HL-60/S4 treated with retinoic acid at 250 ng/mL for 4 days and 3 days (cell line): Measurements from ENCODE around the gene SERPINA6.
"Not testable (repeated sequence)": the region's sequence is repeated elsewhere in the genome, so short reads cannot be mapped to it uniquely, and the experiment has no call there.

Experiments
- in situ Hi-C: fragments of 300-500 bp; cut with MboI; formaldehyde crosslinking; loops from 2 replicates; pipeline ENCODE4 v1.7.0; 2022; ENCODE audit warnings: low sequenced_read_pairs

SERPINA6 gene

GRCh38 chr14:94354638-94355185 lies 31.6 kb upstream of the SERPINA6 start:
- in situ Hi-C loops: no loop called here

GRCh38 chr14:94354190-94354589 lies 31.1 kb upstream of the SERPINA6 start:
- in situ Hi-C loops: not testable (repeated sequence)

- in situ Hi-C loops: no loop called here
These were observed 26.1 kb upstream of the SERPINA6 start for GRCh38 chr14:94349276-94349675.

DNA sequence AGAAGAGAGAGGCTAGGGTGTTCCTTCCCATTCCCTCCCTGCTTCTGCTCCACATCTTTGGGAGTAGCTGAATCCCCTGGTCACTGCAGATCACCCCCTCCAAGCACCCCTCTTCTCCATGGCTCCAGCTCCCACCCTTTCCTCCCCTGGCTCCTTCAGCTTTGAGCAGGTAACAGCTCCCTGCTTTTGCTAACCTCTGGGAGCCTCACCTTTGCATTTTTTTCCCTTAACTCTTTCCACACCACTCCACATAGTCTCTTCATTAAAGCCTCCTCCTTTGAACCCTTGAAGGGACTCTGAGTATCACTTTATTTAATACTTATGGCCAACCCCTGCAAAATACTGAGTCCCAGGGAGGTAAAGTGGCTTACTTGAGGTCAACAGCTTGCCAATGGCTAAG lies 25.7 kb upstream of the SERPINA6 start:
- in situ Hi-C loops: no loop called here

GRCh38 chr14:94346841-94347240 lies 23.7 kb upstream of the SERPINA6 start:
- in situ Hi-C loops: no loop called here

GRCh38 chr14:94346065-94346786 lies 23.1 kb upstream of the SERPINA6 start:
- in situ Hi-C loops: not testable (repeated sequence)

GRCh38 chr14:94345344-94346064 lies 22.4 kb upstream of the SERPINA6 start:
- in situ Hi-C loops: no loop called here

DNA sequence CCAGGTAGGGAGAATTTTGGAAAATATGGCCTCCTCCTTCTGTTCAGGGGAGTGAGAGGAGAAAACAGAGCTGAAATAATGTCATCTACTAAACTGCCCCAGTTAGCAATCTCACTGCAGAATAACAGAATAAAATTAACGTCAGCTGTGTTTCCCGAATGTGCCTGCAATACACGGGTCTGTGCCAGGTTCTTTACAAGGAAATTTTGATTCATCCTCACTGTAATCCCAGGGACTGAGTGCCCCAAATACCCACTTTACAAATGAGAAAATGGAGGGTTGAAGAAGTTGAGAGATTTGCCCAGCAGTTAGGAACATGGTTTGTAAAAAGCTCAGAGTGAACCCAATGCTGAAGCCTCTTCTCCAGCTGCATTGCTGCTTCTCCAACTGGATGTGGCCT lies 21.3 kb upstream of the SERPINA6 start:
- in situ Hi-C loops: no loop called here

DNA sequence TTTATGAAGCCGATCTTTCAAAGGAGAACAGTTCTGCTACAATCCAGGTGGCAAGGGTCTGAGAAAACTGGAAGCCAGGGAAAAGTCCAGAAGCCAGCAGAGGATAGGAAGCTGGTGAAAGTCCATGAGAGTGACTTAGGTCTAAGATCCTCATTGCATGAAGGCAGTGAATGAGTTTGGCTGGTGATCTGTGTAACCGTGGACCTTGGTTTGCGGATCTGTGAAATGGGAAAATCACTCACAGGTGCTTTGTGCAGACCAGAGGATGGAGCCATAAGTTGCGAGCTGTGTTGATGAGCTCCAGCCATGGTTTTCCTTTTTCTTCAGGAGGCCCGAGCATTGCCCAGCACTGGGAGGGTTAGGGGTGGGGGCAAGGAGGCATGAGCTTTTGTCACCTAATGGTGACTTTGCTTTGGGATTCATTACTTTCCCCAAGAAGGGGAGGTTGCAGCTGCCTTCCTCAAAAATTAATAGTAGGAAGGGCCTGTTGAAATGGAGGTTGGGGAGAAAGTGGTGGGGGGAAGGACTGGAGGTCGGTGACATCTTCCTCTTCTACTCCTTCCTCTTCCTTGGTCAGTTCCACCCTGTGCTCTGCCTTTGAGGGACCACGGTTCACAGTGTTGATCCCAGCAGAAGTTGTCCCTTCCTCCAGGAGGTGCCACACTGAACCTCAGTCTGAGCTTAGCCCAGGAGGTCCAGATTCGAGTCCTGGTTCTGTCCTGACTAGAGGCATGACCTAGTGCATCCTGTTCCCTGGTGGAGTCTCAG lies 20.3 kb upstream of the SERPINA6 start:
- in situ Hi-C loops: no loop called here

- in situ Hi-C loops: no loop called here
These were observed 19.3 kb upstream of the SERPINA6 start for GRCh38 chr14:94342334-94342934.

GRCh38 chr14:94341656-94342333 lies 18.7 kb upstream of the SERPINA6 start:
- in situ Hi-C loops: no loop called here

- in situ Hi-C loops: no loop called here
These were observed 17.4 kb upstream of the SERPINA6 start for GRCh38 chr14:94340533-94340932.

DNA sequence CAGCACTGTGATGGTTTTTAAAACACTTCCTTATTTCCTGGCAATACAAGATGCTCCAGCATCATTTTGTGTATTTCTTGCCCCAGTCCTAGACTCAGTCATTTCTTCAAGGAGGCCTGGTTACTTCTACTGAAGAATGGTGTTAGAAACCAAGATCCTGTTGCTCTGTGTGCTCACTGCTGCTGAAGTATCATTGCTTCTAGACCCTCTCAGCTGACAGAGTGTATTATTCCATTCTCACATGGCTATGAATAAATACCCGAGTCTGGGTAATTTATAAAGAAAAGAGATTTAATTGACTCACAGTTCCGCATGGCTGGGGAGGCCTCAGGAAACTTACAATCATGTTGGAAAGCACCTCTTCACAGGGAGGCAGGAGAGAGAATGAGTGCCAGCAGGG lies 14.9 kb upstream of the SERPINA6 start:
- in situ Hi-C loops: no loop called here

GRCh38 chr14:94337274-94337673 lies 14.1 kb upstream of the SERPINA6 start:
- in situ Hi-C loops: no loop called here

DNA sequence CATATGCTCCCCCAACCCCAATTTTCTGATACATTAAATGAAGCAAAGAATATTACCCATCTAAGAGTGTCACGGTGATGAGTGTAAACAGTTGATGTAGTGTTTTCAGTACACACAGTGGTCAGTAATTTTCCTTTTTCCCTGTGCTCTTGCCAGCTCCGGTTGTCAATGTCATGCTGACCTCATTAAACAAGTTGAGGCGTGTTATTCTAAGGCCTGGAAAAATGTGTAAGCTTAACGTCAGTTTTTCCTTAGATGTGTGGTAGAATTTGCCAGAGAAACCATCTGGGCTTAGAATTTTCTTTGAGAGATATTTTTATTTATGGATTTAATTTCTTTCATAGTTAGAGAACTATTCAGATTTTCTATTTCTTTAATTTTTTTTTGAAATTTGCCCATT lies 11.7 kb upstream of the SERPINA6 start:
- in situ Hi-C loops: no loop called here

DNA sequence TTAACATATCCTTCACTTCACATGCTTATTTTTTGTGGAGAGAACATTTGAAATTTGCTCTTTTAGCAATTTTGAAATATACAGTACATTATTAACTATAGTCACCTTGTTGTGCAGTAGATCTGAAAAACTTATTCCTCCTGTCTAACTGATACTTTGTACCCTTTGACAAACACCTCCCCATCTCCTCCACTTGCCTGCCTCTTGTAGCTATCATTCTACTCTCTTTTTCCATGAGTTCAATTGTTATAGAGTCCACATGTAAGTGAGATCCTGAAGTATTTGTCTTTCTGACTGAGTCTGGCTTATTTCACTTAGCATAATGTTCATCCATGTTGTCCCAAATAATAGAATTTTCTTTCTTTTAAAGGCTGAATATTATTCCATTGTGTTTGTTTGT lies 9.5 kb upstream of the SERPINA6 start:
- in situ Hi-C loops: no loop called here

DNA sequence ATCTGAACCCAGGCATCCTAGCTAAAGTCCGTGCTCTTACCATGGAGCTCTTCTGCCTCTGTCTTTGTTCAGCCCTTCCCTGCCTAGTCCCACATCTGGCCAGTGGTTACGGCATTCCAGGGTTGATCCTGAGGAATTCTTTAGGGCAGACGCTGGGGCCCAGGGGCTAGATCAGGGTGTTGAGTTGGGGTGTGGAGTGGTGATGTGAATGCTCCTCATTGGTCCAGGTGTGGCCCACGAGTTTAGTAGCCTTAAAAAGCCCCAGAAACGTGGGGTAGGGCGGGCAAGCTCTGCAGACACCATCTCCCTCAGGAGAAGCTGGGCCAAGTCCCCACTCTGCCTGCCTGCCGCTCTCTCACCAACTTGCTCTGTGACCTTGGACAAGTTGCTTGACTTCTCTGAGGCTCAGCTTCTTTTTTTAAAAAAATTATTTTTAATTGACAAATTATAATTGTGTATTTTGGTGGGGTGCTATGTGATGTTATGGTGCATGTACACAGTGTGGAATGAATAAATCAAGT lies 9.0 kb upstream of the SERPINA6 start:
- in situ Hi-C loops: no loop called here

GRCh38 chr14:94331462-94331861 lies 8.3 kb upstream of the SERPINA6 start:
- in situ Hi-C loops: no loop called here

DNA sequence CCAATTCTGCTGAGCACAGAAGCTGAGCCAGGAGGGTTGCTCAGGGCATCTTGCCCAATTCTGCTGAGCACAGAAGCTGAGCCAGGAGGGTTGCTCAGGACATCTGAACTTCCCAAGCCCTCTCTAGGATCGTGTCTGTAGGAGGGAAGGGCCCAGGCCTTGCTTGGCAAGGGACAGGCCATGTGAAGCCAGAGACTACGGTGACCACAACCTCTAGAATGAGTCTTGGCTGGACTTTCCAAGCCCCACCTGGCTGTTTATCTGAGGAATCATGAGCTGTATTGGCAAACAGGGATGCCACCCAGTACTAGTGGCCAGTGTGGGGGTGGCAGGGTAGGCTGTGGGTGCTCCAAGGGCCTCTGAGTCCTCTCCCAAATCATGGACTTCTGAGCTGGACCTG lies 7.7 kb upstream of the SERPINA6 start:
- in situ Hi-C loops: no loop called here

GRCh38 chr14:94330432-94330831 lies 7.3 kb upstream of the SERPINA6 start:
- in situ Hi-C loops: no loop called here
